Endodermal cell (in vitro differentiated cells): Measurements from ENCODE around the gene ZNF141. TPM values are rescaled to one million over a fixed set of nuclear protein-coding genes. Genes with fewer than 3 reads are reported as not detected.

Experiments used
- DNase-seq: peaks from one replicate; pipeline ENCODE4 v3.0.0-alpha.2; 2017
- H3K27ac ChIP-seq: 2 replicates; pipeline ENCODE4 v1.5.1; 2013; ENCODE audit warnings: mild to moderate bottlenecking, low read depth, low read length, moderate library complexity
- H3K27me3 ChIP-seq: 2 replicates; pipeline ENCODE4 v1.6.1; 2013; ENCODE audit warnings: mild to moderate bottlenecking, low read length, moderate library complexity; ENCODE audit not compliant: insufficient read depth, control insufficient read depth, poor library complexity, severe bottlenecking
- H3K36me3 ChIP-seq: 2 replicates; pipeline ENCODE4 v1.7.0; 2013; ENCODE audit warnings: mild to moderate bottlenecking, low read length, moderate library complexity; ENCODE audit not compliant: control insufficient read depth, insufficient read depth
- H3K4me1 ChIP-seq: one replicate; pipeline ENCODE4 v1.7.0; 2013; ENCODE audit warnings: low read length; ENCODE audit not compliant: control insufficient read depth, insufficient read depth
- H3K4me3 ChIP-seq: 2 replicates; pipeline ENCODE4 v1.5.1; 2013; ENCODE audit warnings: mild to moderate bottlenecking, low read length, moderate library complexity
- H3K9ac ChIP-seq: 2 replicates; pipeline ENCODE4 v1.6.1; 2013; ENCODE audit warnings: mild to moderate bottlenecking, low read length, moderate library complexity; ENCODE audit not compliant: poor library complexity, severe bottlenecking; ENCODE audit errors: extremely low read depth
- H3K9me3 ChIP-seq: 2 replicates; pipeline ENCODE4 v1.6.1; 2013; ENCODE audit warnings: mild to moderate bottlenecking, low read length, moderate library complexity; ENCODE audit not compliant: control insufficient read depth
- H3K27ac Mint-ChIP-seq: 2 replicates; pipeline ENCODE4 v1.8.0; 2020; ENCODE audit warnings: mixed read lengths
- H3K27me3 Mint-ChIP-seq: 2 replicates; pipeline ENCODE4 v1.8.0; 2021; ENCODE audit warnings: mild to moderate bottlenecking, mixed read lengths; ENCODE audit not compliant: insufficient read depth
- H3K36me3 Mint-ChIP-seq: 2 replicates; pipeline ENCODE4 v1.8.0; 2020; ENCODE audit warnings: low read depth, mixed read lengths
- H3K4me1 Mint-ChIP-seq: 2 replicates; pipeline ENCODE4 v1.8.0; 2020; ENCODE audit warnings: mixed read lengths
- H3K4me3 Mint-ChIP-seq: 2 replicates; pipeline ENCODE4 v1.8.0; 2020; ENCODE audit warnings: mild to moderate bottlenecking, moderate library complexity, mixed read lengths
- H3K9me3 Mint-ChIP-seq: 2 replicates; pipeline ENCODE4 v1.8.0; 2020; ENCODE audit warnings: mild to moderate bottlenecking, mixed read lengths
- WGBS, 2 experiments: methylation state at CpG; one replicate each; pipeline versions ENCODE4 v1.1.5 to v1.1.7; 2013; ENCODE audit warnings: missing lambda C conversion rate in 2 of 2, mixed read lengths in 1 of 2; ENCODE audit not compliant: insufficient coverage in 1 of 2, insufficient read length in 1 of 2; 5-methylcytosine and 5-hydroxymethylcytosine counted together
- total RNA-seq, 2 donors: library from RNA; stranded (reverse); fragmentation: NEBNext Ultra II Directional in 1 of 2; extraction: Animal tissue kit (Norgen Biotek cat#: 25700) in 1 of 2; gene quantifications; 2 replicates in 1 of 2; 3 replicates in 1 of 2; pipeline ENCODE4 v1.2.1, GENCODE V29; 2021
- TF ChIP-seq, protein P1 (sequence below): fragments of 200-600 bp; sonication (generic); conservative IDR thresholded peaks from 2 replicates; pipeline ENCODE4 v1.5.0; 2021; ENCODE audit warnings: antibody characterized with exemption, mild to moderate bottlenecking

ZNF141 gene
- total RNA-seq, 2 donors from 2014 or later: 42.9 to 43.7 TPM

DNA sequence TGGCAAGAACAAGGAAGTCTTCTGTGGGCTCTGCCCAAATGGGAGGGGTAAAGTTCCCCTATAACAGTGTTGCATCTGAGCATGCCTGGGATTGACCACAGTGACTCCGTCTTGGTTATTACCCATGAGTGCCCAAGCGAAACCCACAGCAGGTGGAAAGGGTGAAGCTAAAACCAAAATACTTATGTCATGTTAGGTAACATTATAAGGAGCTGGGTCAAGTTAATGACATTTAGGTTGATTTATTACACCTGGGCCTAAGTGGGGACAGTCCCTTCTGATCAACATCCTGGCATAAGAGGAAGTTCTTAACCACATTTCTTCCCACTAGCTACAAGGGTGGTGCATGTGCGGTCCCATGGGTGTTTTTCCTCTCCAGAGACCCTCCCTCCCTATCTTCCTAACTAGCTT is 31.1 kb upstream of the ZNF141 start:
- Histone ChIP-seq H3K9ac (no peak overlapping the region), H3K9me3 (peaks cover 56% of the 10 kb centered on the region), H3K27me3 (no peaks in the 10 kb centered on the region), H3K27ac (no peak overlapping the region), H3K4me3 (no peak overlapping the region), H3K36me3 (peaks cover 7% of the 10 kb centered on the region), H3K4me1 (no peaks in the 10 kb centered on the region)
- peaks cover 13% of the 10 kb centered on the region for H3K36me3 Mint-ChIP-seq
- 90 to 94% methylated on average over 2 to 3 of the region's 3 CpGs for WGBS, 2 experiments
- TF ChIP-seq, protein P1, sequence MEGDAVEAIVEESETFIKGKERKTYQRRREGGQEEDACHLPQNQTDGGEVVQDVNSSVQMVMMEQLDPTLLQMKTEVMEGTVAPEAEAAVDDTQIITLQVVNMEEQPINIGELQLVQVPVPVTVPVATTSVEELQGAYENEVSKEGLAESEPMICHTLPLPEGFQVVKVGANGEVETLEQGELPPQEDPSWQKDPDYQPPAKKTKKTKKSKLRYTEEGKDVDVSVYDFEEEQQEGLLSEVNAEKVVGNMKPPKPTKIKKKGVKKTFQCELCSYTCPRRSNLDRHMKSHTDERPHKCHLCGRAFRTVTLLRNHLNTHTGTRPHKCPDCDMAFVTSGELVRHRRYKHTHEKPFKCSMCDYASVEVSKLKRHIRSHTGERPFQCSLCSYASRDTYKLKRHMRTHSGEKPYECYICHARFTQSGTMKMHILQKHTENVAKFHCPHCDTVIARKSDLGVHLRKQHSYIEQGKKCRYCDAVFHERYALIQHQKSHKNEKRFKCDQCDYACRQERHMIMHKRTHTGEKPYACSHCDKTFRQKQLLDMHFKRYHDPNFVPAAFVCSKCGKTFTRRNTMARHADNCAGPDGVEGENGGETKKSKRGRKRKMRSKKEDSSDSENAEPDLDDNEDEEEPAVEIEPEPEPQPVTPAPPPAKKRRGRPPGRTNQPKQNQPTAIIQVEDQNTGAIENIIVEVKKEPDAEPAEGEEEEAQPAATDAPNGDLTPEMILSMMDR: no peak
- H3K4me3 Mint-ChIP-seq: no peak overlapping the region
- H3K9me3 Mint-ChIP-seq: peaks cover 68% of the 10 kb centered on the region
- no peak overlapping the region for H3K27ac Mint-ChIP-seq
- no peak for DNase-seq
- peaks cover 7% of the 10 kb centered on the region for H3K27me3 Mint-ChIP-seq
- H3K4me1 Mint-ChIP-seq: peaks cover 5% of the 10 kb centered on the region

DNA sequence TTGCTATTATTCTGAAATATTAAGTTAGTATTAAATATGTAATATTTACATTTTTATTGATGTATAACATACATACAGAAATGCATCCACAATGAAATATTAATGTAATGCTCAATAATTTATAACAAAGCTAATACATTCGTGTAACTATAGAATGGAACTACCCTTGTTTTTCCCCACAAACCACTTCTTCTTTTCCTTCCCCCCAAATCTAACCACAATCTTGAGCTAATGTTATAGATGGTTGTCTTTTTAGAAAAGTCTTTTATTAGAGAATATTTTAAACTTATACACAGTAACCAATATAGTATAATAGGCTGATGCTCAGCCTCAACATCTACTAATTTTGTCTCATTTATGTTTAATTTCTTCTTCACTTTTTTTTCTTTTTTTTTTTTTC is 27.8 kb upstream of the ZNF141 start:
- Histone ChIP-seq H3K4me1 (no peaks in the 10 kb centered on the region), H3K4me3 (no peak overlapping the region), H3K9ac (no peak overlapping the region), H3K36me3 (no peaks in the 10 kb centered on the region), H3K9me3 (peaks cover 50% of the 10 kb centered on the region), H3K27ac (no peak overlapping the region), H3K27me3 (no peaks in the 10 kb centered on the region)
- H3K36me3 Mint-ChIP-seq: no peaks in the 10 kb centered on the region
- TF ChIP-seq, protein P1: no peak
- no peak for DNase-seq
- H3K9me3 Mint-ChIP-seq: peaks cover 65% of the 10 kb centered on the region
- peaks cover 5% of the 10 kb centered on the region for H3K27me3 Mint-ChIP-seq
- no peaks in the 10 kb centered on the region for H3K4me1 Mint-ChIP-seq
- WGBS, 2 experiments: 89% methylated on average over 1 of the region's 1 CpG; no CpG with 5 or more reads in 1 of the 2 experiments
- H3K27ac Mint-ChIP-seq: no peak overlapping the region
- H3K4me3 Mint-ChIP-seq: no peak overlapping the region

DNA sequence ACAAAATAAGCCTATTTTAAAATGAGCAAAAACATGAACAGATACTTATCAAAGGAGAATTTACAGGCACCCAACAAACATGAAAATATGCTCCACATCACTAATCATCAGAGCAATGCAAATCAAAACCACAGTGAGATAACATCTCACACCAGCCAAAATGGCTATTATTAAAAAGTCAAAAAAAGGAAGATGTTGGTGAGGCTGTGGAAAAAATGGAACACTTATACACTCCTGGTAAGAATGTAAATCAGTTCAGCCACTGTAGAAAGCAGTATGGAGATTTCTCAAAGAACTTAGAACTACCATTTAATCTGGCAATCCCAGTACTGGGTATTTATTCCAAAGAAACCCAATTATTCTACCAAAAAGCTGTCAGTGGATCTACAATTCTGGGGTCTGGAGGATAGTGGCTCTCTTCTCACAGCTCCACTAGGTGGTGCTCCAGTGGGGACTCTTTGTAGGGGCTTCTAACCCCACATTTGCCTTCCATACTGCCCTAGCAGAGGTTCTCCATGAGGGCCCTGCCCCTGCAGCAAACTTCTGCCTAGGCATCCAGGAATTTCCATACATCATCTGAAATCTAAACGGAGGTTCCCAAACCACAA is 23.2 kb upstream of the ZNF141 start:
- peaks cover 34% of the 10 kb centered on the region for H3K9me3 ChIP-seq
- H3K36me3 ChIP-seq: no peaks in the 10 kb centered on the region
- DNase-seq: no peak
- no peaks in the 10 kb centered on the region for H3K27me3 ChIP-seq
- Mint-ChIP-seq H3K4me3 (no peak overlapping the region), H3K4me1 (no peaks in the 10 kb centered on the region), H3K9me3 (peaks cover 83% of the 10 kb centered on the region), H3K36me3 (peaks cover 2% of the 10 kb centered on the region), H3K27me3 (peaks cover 4% of the 10 kb centered on the region), H3K27ac (no peak overlapping the region)
- no peak overlapping the region for H3K27ac ChIP-seq
- 75 to 100% methylated on average over 1 of the region's 1 CpG for WGBS, 2 experiments
- TF ChIP-seq, protein P1: no peak
- H3K9ac ChIP-seq: no peak overlapping the region
- no peaks in the 10 kb centered on the region for H3K4me1 ChIP-seq
- H3K4me3 ChIP-seq: no peak overlapping the region
